Measurements from ENCODE around the gene PYGO2.
A peak's percentile ranks its signal among the peaks of the same experiment; 100 is the strongest.
"Not testable (repeated sequence)": the region's sequence is repeated elsewhere in the genome, so short reads cannot be mapped to it uniquely, and the experiment has no call there.

The PYGO2 gene

DNA sequence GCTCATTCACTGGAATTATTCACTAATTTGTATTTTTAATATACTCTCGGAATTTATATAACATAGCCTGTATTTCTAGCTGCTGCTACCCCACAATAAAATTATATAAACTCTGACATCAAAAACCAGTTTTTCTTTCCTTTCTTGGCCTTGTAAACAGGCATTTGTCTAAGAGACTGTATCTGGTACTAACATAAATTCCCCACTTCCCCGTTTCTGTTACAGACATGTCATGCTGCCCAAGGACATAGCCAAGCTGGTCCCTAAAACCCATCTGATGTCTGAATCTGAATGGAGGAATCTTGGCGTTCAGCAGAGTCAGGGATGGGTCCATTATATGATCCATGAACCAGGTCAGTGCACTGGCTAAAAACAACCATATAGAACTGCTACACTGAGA lies 16.2 kb upstream of the PYGO2 start:
- DNase-seq, result not testable (repeated sequence)

DNA sequence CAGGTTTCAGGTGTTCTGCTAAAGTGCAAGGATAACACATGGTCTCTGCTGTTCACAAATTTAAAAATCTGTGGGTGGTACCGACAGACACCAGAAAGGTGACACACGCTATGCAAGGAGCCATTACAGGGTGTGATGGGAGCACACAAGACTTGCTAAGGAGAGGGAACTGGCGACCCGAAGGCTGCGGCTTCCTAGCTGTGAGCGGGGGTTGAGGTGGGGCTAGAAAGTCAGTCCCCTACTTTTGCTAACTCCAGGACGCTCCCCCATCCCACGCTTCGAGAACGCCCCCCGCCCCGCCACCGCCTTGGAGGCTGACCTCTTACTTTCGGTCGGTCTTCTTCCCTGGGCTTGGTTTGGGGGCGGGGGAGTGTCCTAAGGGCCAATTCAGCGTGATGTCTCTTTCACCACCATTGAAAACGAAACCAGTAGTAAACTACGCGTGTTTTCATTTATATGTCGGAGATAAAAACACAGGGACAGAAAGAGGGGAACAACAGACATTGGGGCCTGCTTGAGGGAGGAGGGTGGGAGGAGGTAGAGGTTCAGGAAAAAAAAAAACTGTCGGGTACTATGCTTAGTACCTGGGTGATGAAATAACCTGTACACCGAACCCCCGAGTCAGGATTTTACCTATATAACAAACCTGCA lies 14.0 kb upstream of the PYGO2 start:
- DNase-seq, result peak; percentile 69

DNA sequence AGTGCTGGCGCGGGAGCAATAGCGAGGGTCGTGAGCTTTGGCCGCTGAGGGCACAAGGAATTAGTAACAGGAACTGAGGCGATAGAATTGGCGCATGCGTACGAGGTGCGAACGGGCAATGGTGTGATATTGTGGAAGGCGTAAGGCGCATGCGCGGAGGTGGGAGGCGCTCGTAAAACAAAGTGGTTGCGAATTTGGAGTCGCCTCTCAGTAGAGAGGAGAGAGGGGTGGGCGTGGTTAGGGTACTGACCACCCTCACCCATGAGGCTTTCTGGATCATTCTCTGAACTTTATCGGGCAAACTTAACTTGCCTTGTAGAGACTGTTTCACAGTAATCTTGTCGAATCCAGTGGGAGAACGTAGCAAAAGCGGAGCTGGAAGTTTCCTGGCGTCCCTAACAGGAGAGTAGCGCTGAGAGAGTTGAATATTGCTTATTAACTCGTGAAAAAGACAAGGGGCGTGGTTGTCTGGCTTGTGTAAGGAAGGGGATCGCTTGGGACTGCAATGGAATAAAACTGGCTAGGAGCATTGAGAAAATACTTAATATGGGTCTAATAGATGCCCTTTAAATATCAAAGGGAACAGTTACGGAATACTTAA lies 13.3 kb upstream of the PYGO2 start:
- DNase-seq, result peak; percentile 96

DNA sequence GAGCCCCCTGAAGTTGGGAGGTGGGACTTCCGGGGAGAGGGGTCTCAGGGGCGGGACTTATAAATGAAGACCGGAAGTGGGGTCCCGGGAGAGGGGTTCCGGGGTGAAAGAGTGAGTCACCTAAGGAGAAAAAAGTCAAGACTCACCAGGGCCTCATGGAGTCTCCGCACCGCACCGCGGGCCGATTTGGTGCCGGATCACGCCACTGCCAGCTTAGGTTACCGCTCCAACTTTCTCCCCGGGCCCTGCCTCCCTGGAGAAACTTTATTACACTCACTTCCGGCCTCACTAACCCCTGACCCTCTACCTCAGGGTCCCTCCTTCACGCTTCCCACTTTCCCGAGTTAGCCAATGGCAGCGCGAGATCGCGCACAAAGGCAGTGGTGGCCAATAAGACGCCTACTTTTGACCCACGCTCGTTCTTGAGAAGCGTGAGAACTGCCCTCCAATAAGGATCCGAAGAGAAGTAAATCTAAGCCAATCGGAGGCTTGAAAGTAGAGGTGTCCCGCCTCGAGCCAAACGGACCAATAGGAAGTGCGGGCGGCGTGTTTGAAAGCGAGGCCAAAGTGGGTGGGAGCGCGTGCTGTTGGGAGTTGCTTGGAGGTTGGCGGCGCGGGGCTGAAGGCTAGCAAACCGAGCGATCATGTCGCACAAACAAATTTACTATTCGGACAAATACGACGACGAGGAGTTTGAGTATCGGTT lies 12.7 kb upstream of the PYGO2 start, which contains the start of gene CKS1B:
CKS1B (plus strand) TSS at position 580 of the 706 bp plus-strand sequence; CDS start at position 645, 65 bp downstream.
- DNase-seq, result peak; percentile 100

DNA sequence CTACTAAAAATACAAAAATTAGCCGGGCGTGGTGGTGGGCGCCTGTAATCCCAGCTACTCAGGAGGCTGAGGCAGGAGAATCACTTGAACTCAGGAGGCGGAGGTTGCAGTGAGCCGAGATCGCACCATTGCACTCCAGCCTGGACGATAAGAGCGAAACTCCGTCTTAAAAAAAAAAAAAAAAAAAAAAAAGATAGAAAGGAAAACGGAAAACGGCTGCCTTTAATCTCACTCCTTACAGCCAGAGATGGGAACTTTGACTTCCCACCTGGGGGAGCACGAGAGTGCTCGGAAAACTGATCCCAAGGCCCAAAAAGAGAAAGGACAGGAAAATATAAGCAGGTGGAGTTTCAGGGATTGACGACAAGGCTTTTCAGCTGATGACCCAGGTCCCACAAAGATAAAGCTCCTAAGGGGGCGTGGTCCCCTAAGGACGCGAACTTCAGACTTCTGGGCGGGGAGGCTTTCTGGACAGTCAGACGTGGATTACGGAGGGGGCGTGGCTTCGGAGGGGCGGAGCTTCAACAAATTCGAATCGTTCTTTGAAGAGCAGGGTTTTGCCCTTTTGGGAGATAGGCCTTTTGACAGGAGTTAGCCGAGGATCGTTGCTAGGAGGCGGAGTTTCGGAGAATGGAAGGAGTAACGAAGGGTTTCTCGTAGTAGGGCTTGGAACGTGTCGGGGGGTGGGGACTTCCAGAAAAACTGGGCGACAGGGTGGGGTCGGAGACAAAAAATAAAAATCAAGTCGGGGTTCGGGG lies 11.9 kb upstream of the PYGO2 start:
- DNase-seq, result peak; percentile 98

DNA sequence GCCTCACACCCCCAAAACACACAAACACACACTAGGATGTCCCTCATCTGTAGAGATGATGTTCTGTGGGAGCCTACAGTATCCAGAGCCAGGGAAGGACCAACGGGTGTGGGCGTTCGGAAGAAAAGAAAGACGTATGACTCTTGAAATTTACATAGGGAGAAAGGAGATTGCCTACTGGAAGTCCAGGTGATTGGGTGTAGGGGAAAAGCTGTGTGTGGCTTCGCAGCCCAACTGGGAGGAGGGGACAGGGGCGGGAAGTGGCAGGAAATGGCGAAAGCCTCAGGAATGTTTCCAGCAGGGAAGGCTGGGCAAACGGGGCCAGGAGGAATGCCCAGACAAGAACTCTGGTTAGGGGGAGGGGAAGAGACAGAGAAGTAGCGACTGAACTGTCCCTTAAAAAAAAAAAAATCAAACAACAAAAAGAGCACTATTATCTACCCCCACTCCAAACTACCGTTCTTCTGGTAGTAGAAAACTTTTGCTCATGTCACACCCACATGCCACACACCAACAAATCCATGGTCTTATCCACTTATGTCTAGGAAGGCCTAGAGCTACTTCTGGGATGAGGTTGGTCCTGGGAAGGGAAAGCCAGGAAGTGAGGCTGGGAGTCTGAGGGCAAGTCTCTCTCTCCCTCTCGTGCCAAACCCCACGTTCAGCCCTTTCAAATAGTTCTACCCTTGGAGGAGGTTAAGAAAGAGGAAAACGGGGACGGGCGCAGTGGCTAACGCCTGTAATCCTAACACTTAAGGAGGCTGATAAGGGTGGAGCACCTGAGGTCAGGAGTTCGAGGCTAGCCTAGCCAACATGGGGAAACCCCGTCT lies 11.1 kb upstream of the PYGO2 start:
- no peak for DNase-seq

DNA sequence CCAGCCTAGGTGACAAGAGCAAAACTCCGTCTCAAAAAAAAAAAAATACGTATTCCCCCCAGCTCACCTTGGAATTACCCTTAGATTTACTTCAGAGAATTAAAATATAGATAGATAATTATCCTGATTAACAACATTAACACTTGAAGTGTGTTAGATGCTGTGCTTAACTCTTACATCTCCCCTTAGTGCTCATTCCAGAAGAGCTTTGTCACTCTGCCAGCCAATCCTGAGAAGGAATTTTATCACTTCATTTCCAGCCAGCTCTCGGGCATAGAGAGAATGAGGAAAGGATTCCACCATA lies 10.6 kb upstream of the PYGO2 start:
- no peak for DNase-seq

DNA sequence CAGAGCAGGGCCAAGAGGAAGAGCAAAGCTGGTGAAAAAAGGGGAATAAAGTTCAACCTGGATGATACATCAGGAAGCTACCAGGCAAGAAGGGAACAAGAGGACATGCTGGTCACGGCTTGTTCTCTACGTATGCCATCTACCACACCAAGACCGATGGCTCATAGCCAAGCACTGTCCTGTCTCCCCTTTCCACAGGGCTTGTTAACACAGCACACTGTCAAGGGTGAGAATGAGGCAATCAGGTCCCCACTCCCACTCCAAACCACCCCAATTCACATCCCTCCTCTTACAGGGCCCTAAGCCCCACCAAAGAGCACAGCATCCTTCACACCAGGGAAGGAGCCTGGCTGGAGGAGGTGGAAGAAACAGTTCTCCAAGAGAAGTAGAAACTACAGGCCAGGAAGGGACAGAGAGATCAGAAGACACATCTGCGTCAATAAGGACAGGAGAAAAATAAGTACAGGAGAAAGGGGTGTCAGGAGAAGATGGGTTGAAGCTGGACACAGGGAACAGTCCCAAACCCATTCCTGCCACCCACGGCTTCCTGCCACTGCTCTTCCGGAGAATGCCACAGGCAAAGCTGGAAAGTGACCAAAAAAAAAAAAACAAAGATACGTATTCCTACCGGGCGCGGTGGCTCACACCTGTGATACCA lies 9.9 kb upstream of the PYGO2 start:
- no peak for DNase-seq

DNA sequence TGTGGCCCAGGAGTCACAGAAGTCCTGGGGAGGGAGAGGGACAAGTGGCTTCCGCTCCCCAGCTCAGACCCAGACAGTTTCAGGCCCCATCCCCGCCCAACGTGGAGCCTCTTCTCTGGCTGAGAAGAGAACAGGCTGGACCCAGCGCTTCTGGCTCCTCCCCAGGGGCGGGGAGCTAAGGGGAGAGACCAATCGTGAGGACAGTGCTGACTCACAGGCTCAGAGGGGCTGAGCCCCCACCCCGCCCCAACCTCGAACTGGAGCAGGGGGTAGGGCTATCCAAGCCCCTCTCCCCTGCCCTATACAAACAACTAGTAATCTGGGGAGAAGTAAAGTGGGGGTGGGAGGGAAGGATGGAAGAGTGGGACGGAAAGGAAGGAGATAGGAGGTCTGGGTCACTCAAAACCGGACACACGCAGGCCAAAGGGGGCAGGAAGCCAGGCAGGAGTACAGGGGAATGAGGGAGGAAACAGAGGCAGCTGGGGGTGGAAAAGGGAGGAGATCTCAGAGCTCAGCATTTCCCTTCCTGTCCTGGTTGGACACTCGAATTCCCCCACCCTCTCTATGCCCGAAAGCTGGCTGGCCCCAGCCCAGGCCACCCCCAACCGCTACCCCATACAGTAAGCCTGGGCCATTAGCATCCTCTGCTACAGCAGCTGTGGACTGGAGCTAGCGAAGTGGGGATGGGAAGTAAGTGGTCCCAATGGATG lies 9.2 kb upstream of the PYGO2 start, which contains the start of gene SHC1:
SHC1 (minus strand) TSS at position 117 of the 710 bp plus-strand sequence. CDS start 221 bp downstream, outside the sequence.
- peak; percentile 53 for DNase-seq

DNA sequence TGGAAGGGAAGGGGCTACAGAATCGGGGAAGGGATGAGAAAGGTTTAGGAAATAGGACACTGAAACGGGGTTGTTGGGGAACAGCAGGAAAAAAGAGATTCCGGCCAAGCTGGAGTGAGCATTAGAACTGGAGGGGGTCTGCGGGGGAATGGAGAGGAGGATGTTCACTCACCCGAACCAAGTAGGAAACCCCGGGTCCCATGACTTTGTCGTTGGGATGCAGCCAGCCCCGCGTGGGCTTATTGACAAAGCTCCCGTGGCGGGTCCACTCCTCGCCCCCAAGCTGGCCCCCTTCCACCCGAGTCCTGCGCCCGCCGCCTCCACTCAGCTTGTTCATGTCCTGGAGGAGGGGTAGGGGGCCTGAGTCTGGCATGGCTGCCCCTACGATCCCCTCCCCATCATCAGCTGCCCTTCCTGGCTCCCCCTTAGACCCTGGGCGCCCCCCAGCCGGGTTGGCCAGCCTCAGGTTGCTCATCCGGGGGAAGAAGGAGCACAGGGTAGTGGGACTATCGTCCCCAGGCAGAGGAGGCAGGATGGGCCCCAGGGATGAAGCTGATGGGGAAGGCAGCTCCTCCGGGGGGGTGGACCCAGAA lies 8.4 kb upstream of the PYGO2 start:
- DNase-seq, result no peak

DNA sequence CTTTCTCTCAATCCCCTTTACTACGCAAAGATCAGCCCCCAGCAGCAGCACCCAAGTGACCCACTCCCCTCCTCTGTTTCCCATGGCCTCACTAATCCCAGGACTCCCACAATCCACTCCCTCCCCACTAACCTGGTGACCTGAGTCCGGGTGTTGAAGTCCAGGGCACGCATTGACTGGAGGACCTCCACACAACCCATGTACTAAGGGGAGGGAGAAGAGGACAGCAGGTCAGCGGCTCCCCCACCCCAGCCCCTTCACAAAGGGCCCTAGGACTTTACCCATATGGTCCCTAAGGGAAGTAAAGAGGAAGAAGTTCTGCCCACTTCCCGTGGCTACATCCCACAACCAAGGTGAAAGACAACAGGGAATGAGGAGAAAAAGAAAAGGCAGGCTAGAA lies 7.7 kb upstream of the PYGO2 start:
- no peak for DNase-seq

DNA sequence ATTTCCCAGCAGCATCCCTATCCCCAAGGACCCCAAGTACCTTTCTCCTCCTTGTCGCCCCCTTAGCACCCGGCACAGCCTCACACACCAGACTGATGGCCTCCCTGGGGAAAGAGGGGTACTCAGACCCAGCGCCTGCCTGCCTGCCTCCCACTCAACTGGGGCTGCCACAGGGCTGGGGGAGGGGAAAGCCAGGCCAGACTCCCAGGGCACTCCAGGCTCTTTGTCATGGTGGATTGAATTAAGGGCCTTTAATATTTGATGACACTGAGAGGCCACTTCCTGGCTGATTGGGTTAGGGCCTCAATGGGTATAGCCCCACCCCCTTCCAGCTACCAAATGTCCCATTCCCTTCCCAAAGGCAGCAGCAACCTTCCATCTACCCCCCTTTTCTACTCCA lies 7.1 kb upstream of the PYGO2 start:
- peak; percentile 25 for DNase-seq

DNA sequence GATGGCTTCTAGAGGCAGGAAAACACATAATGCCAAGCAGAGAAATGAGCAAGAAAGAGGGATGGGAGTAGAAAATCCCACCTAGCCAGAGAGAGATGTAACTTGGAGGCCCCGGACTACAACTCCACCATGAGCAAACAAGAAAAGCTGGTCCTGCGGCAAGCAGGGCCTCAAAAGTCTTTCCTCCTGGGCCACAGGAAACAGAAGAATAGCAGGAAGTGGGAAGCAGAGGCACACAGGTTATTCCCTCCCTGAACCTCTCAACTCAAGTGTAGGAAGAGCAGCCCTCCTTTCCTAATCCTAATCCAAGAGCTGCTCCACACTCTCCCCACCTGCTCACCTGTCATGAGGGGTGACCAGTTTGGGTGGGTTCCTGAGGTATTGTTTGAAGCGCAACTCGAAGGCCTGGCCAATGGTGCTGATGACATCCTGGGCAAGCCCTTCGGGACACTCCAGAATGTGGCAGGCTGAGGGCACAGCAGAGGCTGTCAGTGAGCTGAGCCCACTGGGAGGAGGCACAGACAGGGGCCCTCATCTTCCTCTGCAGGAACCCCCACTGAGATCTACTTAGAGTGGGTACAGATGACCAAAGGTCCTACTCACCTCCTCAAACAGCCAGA lies 5.9 kb upstream of the PYGO2 start:
- DNase-seq, result no peak

DNA sequence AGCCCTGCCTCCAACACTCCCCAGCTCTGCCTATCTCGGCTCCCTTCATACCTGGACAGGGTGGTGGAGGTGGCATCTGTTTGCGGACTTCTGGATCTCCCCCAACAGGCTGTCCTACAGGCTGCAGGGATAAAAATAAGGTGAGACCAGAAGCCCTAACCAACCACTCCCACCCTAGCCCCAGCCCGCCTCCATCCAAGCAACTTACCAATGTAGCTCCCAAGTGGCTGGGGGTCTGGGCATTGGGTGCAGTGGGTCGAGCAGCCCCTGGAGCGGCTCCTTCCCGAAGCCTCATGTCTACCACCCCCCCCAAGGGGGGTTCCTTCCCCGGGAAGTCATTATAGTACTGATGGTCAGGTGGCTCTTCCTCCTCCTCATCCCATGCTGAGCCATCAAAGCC lies 4.5 kb upstream of the PYGO2 start:
- DNase-seq, result no peak

DNA sequence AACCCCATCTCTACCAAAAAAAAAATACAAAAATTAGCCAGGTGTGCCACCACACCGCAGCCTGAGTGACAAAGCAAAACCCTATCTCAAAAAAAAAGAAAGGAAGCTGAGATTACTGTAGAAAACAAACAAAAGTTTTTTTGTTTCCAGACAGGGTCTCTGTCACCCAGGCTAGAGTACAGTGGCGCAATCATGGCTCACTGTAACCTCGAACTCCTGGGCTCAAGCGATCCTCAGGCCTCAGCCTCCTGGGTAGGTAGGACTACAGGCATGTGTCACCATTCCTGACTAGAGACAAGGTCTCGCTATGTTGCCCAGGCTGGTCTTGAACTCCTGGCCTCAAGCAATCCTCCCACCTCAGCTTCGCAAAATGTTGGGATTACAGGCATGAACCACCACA lies 2.8 kb upstream of the PYGO2 start:
- DNase-seq, result no peak

DNA sequence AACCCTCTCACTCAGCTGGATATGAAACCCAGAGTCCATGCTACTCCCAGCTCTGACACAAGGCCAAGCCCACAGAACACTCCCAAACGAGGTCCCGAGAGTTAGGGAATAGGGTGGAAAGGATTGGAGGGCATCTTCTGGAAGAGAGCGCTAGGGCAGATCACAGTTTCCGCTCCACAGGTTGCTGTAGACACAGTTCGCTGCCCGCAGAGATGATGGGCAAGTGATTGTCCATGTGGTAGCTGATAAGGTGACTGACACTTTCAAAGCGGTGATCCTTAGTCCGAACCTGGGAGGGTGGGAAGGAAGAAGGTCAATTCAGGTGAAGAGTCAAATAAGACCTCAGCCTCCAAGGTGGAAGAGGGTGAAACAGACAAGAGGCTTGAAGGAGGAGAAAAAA lies 2.1 kb upstream of the PYGO2 start:
- DNase-seq, result no peak

DNA sequence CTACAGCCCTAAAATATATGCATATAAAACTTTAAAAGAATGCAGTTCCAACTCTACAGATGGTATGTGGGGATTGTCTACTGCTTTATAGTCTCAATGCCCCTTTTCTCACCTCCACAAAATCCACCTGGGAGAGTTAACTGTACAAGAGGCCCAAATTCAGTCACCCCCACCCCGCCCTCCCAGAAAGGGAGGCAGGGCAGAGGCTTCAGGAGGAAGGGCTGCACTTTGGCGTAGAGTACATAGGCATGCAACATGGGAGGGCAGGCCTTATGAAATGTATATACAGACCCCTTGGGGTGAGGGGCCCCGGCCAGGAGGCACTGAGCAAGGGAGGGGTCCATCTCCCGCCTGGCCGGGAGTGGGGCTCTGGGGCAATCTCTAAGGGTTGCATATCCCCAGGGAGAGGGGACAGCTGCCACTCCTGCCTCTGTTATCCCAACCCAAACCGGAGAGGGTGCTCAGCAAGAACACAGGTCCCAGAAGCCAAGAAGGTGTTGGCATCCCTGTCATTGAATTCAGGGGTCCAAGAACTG lies 1.3 kb upstream of the PYGO2 start:
- DNase-seq, result no peak

DNA sequence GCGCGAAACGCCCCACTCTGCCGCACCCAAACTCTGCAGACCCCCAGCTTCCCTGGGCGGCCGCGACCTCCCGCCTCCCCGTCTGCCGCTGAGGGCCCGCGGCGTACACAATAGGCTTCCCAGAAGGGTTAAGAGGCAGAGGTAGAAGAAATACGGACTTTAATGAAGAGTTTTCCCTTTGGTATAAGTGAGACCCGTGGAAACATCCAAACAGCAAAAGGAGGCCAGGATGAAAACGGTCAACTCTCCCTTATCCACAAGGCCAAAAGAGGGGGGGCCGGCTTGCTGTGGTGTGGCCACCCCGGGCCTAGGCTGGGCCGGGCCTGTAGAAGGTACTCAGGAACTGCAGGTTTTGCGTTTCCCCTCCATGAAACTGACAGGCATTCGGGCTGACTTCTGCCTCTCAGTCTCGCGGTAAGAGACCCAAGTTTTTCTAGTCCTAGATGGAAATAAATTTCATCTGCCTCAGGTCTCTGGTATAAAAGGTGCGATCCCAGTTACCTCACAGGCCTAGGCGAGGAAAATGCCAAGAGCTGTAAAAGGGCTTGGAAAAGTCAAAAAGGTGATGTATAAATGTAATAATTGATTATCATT lies 671 bp upstream of the PYGO2 start:
- peak; percentile 68 for DNase-seq

DNA sequence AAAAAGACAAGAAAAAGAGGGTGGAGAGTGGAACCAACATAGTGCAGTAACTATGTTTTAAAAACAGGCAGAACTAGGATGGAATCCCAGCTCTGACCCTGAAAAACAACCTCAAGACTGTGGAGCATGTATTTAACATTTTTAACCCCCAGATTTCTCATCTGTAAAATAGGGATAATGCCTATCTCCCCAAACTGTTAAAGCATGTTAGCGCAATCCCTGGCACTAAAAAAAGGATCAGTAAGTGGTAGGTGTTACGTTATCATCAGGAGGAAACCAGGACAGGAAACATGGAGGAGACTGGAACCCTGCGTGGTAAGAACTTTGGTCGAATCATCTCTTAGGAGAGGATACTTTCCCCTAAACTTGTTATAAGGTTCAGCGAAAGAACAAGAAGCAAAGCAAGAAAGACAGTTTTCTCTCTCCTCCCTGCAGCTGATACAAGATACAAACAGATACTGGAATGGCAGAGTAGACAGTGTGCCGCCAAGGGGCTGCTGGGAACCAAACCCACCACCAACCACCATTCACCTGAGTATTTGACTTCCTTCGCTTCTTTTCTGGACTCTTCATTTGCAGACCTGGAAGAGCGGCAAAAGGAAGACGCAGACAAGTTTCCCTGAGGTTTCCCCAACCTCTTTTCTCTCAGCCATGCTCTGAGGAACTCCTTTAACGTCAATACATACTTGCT lies 991 bp downstream of the PYGO2 start:
- DNase-seq, result no peak
